Lower lobe of right lung (tissue), 2 donors: ENCODE results near the gene PALM. TPM values are rescaled to one million over a fixed set of nuclear protein-coding genes. Genes with fewer than 3 reads are reported as not detected.

ENCODE experiments used
- ATAC-seq, 2 donors: fragments of 200-7000 bp; cut with Tn5 transposase; one replicate each; pipeline ENCODE4 v1.9.1; 2020 to 2022; ENCODE audit warnings: mild to moderate bottlenecking in 2 of 2, moderate library complexity in 2 of 2
- DNase-seq: peaks from one replicate; pipeline ENCODE4 v3.0.0-alpha.2; 2020
- H3K27ac ChIP-seq: fragments of 200-600 bp; one replicate; pipeline ENCODE4 v1.8.0; 2022
- H3K27me3 ChIP-seq: fragments of 200-600 bp; one replicate; pipeline ENCODE4 v1.8.0; 2022; ENCODE audit warnings: low read depth
- H3K36me3 ChIP-seq: fragments of 200-600 bp; one replicate; pipeline ENCODE4 v1.8.0; 2022; ENCODE audit warnings: mild to moderate bottlenecking
- H3K4me1 ChIP-seq: fragments of 200-600 bp; one replicate; pipeline ENCODE4 v1.8.0; 2022
- H3K4me3 ChIP-seq: fragments of 200-600 bp; one replicate; pipeline ENCODE4 v1.8.0; 2022; ENCODE audit warnings: mild to moderate bottlenecking
- H3K9me3 ChIP-seq: fragments of 200-600 bp; one replicate; pipeline ENCODE4 v1.8.0; 2022
- intact Hi-C: fragments of 100-400 bp; cut with DNase I; formaldehyde crosslinking; loops from one replicate; pipeline ENCODE4 v1.11.0; 2022
- long read RNA-seq: library from polyadenylated mRNA; unstranded; transcript quantifications from one replicate; pipeline ENCODE4 v2.0.0, GENCODE V29; 2021
- total RNA-seq: library from RNA; stranded (reverse); fragmentation: NEBNext Ultra II Directional; extraction: Animal tissue kit (Norgen Biotek cat#: 25700); gene quantifications from one replicate; pipeline ENCODE4 v1.2.1, GENCODE V29; 2021
- TF ChIP-seq, protein P1 (sequence below): fragments of 200-600 bp; IDR thresholded peaks from one replicate; pipeline ENCODE4 v1.8.0; 2022; ENCODE audit warnings: antibody characterized with exemption, mild to moderate bottlenecking
- donor health status: DM: no; HTN: yes; CAD: no; lungs with severe emphysema.

The PALM gene, protein sequence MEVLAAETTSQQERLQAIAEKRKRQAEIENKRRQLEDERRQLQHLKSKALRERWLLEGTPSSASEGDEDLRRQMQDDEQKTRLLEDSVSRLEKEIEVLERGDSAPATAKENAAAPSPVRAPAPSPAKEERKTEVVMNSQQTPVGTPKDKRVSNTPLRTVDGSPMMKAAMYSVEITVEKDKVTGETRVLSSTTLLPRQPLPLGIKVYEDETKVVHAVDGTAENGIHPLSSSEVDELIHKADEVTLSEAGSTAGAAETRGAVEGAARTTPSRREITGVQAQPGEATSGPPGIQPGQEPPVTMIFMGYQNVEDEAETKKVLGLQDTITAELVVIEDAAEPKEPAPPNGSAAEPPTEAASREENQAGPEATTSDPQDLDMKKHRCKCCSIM
- 37.0 TPM for total RNA-seq
- long read RNA-seq, transcript PALM-202 (9 exons, 2,725 nt): major isoform, 10 of 36 reads
- long read RNA-seq, partial matches to known transcripts: 23 of 36 reads
- long read RNA-seq, other reads (novel, unspliced or antisense): 3 of 36 reads

DNA sequence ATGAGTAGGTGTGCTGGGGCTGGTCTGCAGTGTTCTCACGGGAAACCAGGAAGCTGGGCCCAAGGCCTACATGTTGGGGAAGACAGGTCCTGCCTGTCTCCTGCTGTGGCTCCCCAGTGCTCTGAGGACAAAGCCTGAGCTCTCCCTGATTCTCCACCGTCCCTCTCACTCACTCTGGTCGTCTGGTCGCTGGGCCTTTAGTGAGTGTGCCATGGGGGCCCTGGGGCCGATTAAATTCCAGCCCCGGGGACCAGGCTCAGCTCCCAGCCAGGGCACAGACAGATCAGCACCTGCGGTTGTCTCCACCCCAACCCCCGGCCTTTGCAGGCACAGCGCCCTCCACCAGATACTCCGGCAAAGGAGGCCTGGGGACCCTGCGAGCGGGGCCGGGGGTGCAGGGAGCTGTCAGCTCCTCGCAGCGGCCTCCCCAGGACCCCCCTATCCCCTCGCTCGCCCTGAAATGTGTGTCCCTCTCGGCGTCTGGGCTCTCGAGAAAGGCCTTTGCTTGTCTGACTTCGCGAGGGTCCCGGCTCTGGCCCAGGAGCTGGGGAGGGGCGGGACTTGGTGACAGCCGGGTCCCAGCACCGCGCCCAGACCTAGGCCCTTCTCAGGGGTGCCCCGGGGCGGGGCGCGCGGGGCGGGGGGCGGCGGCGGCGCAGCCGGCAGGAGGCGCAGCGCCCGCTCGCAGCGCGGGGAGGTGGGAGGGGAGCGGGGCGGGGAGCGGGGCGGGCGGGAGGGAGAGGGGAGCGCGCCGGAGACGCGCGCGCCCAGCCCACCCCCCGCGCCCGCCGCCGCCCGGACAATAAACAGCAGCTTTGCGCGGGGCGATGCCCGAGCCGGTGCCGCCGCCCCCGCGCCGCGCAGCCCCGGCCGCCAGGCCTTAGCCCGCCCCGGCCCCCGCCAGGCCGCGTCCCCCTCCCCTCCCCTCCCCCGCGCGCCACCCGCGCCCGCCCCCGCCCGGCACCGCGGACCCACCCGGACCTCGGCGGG lies at the start of gene PALM:
Gene PALM, plus strand, starts transcription at position 782 of the 990 bp plus-strand sequence. CDS start 212 bp downstream, outside the sequence.
- ATAC-seq (peak in 1 of 2 donors; percentile 5), DNase-seq (no peak)
- Histone ChIP-seq H3K36me3 (no peaks in the 10 kb centered on the region), H3K4me3 (peak within 1 kb of the TSS; percentile 62), H3K4me1 (peaks cover 21% of the 10 kb centered on the region), H3K27me3 (peaks cover 21% of the 10 kb centered on the region), H3K9me3 (no peaks in the 10 kb centered on the region), H3K27ac (peak within 1 kb of the TSS; percentile 74)
- intact Hi-C loops: no loop called here
- TF ChIP-seq, protein P1, sequence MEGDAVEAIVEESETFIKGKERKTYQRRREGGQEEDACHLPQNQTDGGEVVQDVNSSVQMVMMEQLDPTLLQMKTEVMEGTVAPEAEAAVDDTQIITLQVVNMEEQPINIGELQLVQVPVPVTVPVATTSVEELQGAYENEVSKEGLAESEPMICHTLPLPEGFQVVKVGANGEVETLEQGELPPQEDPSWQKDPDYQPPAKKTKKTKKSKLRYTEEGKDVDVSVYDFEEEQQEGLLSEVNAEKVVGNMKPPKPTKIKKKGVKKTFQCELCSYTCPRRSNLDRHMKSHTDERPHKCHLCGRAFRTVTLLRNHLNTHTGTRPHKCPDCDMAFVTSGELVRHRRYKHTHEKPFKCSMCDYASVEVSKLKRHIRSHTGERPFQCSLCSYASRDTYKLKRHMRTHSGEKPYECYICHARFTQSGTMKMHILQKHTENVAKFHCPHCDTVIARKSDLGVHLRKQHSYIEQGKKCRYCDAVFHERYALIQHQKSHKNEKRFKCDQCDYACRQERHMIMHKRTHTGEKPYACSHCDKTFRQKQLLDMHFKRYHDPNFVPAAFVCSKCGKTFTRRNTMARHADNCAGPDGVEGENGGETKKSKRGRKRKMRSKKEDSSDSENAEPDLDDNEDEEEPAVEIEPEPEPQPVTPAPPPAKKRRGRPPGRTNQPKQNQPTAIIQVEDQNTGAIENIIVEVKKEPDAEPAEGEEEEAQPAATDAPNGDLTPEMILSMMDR: no peak

DNA sequence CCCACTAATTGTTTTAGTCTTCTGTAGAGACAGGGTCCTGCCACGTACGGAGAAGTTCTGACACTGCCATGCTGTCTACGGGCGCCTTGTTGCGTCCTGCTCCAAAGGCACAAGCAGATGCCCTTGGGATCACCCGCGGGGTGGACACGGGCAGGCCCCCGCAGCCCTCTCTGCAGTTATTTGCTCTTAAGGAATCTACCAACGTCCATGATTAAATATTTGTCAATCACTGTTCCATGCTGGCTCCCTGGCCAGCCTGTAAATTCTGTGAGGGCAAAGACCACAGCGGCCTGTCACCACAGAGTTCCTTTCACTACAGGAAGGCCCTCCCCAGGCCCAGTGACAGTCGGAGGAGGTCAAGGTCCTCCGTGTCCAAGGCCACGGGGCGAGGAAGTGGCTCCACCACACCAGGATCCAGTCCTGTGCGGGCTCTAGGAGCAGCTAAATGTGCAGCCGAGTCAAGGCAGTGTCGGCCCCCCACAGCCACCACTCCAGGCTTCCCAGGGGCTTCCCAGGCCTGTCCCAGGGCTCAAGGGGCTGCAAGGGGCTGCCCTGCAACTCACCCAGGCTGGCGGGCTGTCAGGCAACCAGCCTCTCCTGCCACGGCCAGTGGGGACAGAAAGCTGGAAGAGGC lies 47.8 kb upstream of the PALM start:
- no peaks in the 10 kb centered on the region for H3K9me3 ChIP-seq
- H3K4me3 ChIP-seq: peak overlapping the region; percentile 100
- TF ChIP-seq, protein P1: no peak
- no peaks in the 10 kb centered on the region for H3K27me3 ChIP-seq
- ATAC-seq: no peak
- no peaks in the 10 kb centered on the region for H3K36me3 ChIP-seq
- intact Hi-C loops: no loop called here
- H3K4me1 ChIP-seq: peaks cover 65% of the 10 kb centered on the region
- peak overlapping the region; percentile 91 for H3K27ac ChIP-seq
- DNase-seq: no peak

DNA sequence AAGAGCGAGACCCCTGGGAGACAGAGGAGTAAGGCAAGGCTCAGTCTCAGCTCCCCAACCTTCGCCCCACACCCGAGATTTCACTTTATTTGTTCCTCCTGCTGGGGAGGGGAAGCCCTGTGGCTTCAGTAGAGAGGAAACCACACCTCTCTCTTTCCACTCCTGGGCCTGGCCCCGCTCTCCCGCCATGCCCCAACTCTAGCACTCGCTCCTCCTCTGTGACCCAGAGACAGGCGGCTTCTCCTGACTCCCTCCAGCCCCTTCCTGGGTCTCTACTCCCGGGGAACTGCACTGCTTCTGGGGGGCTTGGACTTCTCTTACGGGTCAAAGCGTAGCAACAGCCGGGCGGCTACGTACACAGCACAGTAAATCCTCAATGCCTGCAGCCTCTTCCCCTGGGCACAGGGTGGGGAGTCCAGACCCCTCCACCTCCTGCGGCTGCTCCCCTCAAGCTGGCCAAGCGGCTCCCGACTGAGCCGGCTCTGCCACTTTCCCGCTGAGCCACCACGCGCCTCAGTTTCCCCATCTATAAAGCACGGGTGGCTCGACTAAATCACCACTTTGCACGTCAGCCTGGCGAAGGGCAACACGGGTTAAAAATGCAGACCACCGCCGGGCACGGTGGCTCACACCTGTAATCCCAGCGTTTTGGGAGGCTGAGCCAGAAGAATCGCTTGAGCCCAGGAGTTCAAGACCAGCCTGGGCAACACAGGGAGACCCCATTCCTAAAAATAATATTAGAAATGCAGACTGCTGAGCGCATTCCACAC lies 47.1 kb upstream of the PALM start:
- intact Hi-C loops: no loop called here
- peak overlapping the region; percentile 100 for H3K4me3 ChIP-seq
- no peaks in the 10 kb centered on the region for H3K9me3 ChIP-seq
- peaks cover 65% of the 10 kb centered on the region for H3K4me1 ChIP-seq
- H3K27me3 ChIP-seq: no peaks in the 10 kb centered on the region
- H3K36me3 ChIP-seq: no peaks in the 10 kb centered on the region
- TF ChIP-seq, protein P1: no peak
- ATAC-seq (peak; percentile 5 to 35), DNase-seq (no peak)
- peak overlapping the region; percentile 91 for H3K27ac ChIP-seq

- no peaks in the 10 kb centered on the region for H3K9me3 ChIP-seq
- peak overlapping the region; percentile 100 for H3K4me3 ChIP-seq
- no peaks in the 10 kb centered on the region for H3K36me3 ChIP-seq
- ATAC-seq: peak; percentile 5 to 44
- no peaks in the 10 kb centered on the region for H3K27me3 ChIP-seq
- intact Hi-C loops: no loop called here
- peaks cover 65% of the 10 kb centered on the region for H3K4me1 ChIP-seq
- H3K27ac ChIP-seq: peak overlapping the region; percentile 91
- TF ChIP-seq, protein P1: no peak
- DNase-seq: peak; percentile 80
Observed at GRCh38 chr19:662207-662961, 46.4 kb upstream of the PALM start.
